Measurements from ENCODE around the gene RARS1.

GRCh38 chr5:168529374-168530234 lies 43.3 kb downstream of the RARS1 start:
- no peak for TF ChIP-seq CTCF (IDR thresholded peaks at IDR 0.05)
- TF ChIP-seq USF2 (IDR thresholded peaks at IDR 0.05) = no peak
- TF ChIP-seq RAD21 (conservative IDR thresholded peaks at IDR 0.05 in 1 of 2, IDR thresholded peaks at IDR 0.05 in 1 of 2) = no peak
- TF ChIP-seq KDM5A (IDR thresholded peaks at IDR 0.05) = no peak
- TF ChIP-seq JUN (IDR thresholded peaks at IDR 0.05) = no peak
- TF ChIP-seq POLR2A (IDR thresholded peaks at IDR 0.05; ENCODE audit: low read length) = no peak
- TF ChIP-seq MAX (IDR thresholded peaks at IDR 0.05) = no peak
